A673 (cell line): ENCODE measurements around the gene KANSL1. TPM values are rescaled to one million over a fixed set of nuclear protein-coding genes. Genes with fewer than 3 reads are reported as not detected.

Experiments used
- BruUV-seq: library from RNA; stranded (reverse); fragments of 400-500 nt; replicated peaks from 2 replicates; lab custom pipeline; 2021; lab: Mats Ljungman, UMichigan
- CTCF ChIA-PET: fragments of 300-600 bp; sonication (Branson Sonifier 250); formaldehyde crosslinking; loops from one replicate; lab custom pipeline; 2022; ENCODE audit warnings: antibody characterized with exemption; lab: Charles Lee
- POLR2A ChIA-PET: fragments of 300-600 bp; sonication (Branson Sonifier 250); formaldehyde crosslinking; loops from one replicate; lab custom pipeline; 2022; ENCODE audit warnings: antibody characterized with exemption; ENCODE audit not compliant: low non-redundant PET; lab: Charles Lee
- DNase-seq: peaks from one replicate; pipeline ENCODE4 v3.0.0-alpha.2; 2015; ENCODE audit warnings: low spot score
- H3K27ac ChIP-seq: fragments of 200-600 bp; sonication (generic); 2 replicates; pipeline ENCODE4 v1.5.1; 2016; ENCODE audit warnings: mixed run types, low read depth, mild to moderate bottlenecking, mixed read lengths, antibody characterized with exemption, low read length; ENCODE audit not compliant: poor library complexity, severe bottlenecking
- H3K27me3 ChIP-seq: fragments of 200-600 bp; sonication (generic); replicated peaks from 2 replicates; pipeline ENCODE4 v1.6.1; 2017; ENCODE audit warnings: mixed run types, low read depth, mild to moderate bottlenecking, mixed read lengths, antibody characterized with exemption, low read length; ENCODE audit not compliant: insufficient read depth, poor library complexity
- H3K36me3 ChIP-seq: fragments of 200-600 bp; sonication (generic); 2 replicates; pipeline ENCODE4 v1.6.1; 2016; ENCODE audit warnings: mixed run types, mild to moderate bottlenecking, mixed read lengths, antibody characterized with exemption, low read length; ENCODE audit not compliant: insufficient read depth, poor library complexity, severe bottlenecking
- H3K4me1 ChIP-seq: fragments of 200-600 bp; sonication (generic); 2 replicates; pipeline ENCODE4 v1.6.1; 2017; ENCODE audit warnings: mixed run types, mild to moderate bottlenecking, mixed read lengths, antibody characterized with exemption, low read length; ENCODE audit not compliant: insufficient read depth, poor library complexity, severe bottlenecking
- H3K4me3 ChIP-seq: fragments of 200-600 bp; sonication (generic); 2 replicates; pipeline ENCODE4 v1.5.1; 2016; ENCODE audit warnings: low read depth, mixed run types, mild to moderate bottlenecking, mixed read lengths, low read length; ENCODE audit not compliant: poor library complexity, severe bottlenecking
- H3K9me3 ChIP-seq: fragments of 200-600 bp; sonication (generic); 2 replicates; pipeline ENCODE4 v1.6.1; 2016; ENCODE audit warnings: mixed run types, low read depth, mild to moderate bottlenecking, mixed read lengths, antibody characterized with exemption, low read length; ENCODE audit not compliant: poor library complexity, severe bottlenecking
- CTCF ChIP-seq: fragments of 300-800, 200-600 bp; sonication (generic); conservative IDR thresholded peaks from 2 replicates; pipeline ENCODE4 v1.5.1; 2017; ENCODE audit warnings: low read depth, mild to moderate bottlenecking, antibody characterized with exemption, low read length, moderate library complexity, mixed read lengths
- EZH2 ChIP-seq: fragments of 200-600 bp; sonication (generic); IDR thresholded peaks from 2 replicates; pipeline ENCODE4 v1.6.1; 2017; ENCODE audit warnings: borderline replicate concordance, low read depth, mild to moderate bottlenecking, mixed read lengths, antibody characterized with exemption, low read length; ENCODE audit not compliant: poor library complexity, severe bottlenecking
- intact Hi-C: fragments of 100-400 bp; cut with micrococcal nuclease; formaldehyde crosslinking; loops from one replicate; pipeline ENCODE4 v1.10.0; 2022; ENCODE audit not compliant: unreplicated experiment
- total RNA-seq: library from RNA; stranded (reverse); gene quantifications from 2 replicates; pipeline ENCODE4 v1.2.3, GENCODE V29; 2021

The KANSL1 gene
- total RNA-seq, 1 experiment from 2014 or later, result 64.9 TPM

- POLR2A ChIA-PET, result no interaction called here
- no peaks in the 10 kb centered on the region for H3K9me3 ChIP-seq
- no peak for DNase-seq
- no peak overlapping the region for H3K27ac ChIP-seq
- no peak overlapping the region for H3K4me3 ChIP-seq
- BruUV-seq, result no TSS peak
- intact Hi-C loops, result no loop called here
- CTCF ChIA-PET, result no interaction called here
- TF ChIP-seq EZH2, result no peak
- H3K27me3 ChIP-seq, result no peaks in the 10 kb centered on the region
- H3K4me1 ChIP-seq, result no peaks in the 10 kb centered on the region
- peaks cover 56% of the 10 kb centered on the region for H3K36me3 ChIP-seq
Measured at GRCh38 chr17:46038937-46039336, 154.3 kb downstream of the KANSL1 start.

DNA sequence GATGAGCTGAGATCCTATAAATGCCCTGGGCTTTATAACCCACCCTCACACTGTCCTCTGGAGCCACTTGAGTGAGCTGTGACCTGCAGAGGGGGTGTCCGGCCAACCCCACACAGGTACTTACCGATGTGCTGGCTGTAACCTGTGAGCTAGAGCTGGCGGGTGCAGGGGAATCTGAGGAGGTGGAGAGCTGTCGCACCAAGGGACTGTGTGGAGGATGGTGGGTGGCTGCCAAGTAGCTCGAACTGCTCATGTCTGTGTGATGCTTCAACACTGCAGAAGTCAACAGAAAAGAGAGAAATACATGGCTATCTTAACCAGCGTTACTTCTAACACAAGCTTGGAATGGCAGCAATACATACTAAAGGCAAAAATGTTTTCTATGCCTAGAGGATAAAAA lies 154.8 kb downstream of the KANSL1 start:
- no peaks in the 10 kb centered on the region for H3K9me3 ChIP-seq
- BruUV-seq, result no TSS peak
- no peaks in the 10 kb centered on the region for H3K27me3 ChIP-seq
- DNase-seq, result no peak
- H3K4me1 ChIP-seq, result no peaks in the 10 kb centered on the region
- TF ChIP-seq CTCF (no peak), EZH2 (no peak)
- CTCF ChIA-PET, result no interaction called here
- POLR2A ChIA-PET, result no interaction called here
- peaks cover 60% of the 10 kb centered on the region for H3K36me3 ChIP-seq
- no peak overlapping the region for H3K4me3 ChIP-seq
- intact Hi-C loops, result no loop called here
- no peak overlapping the region for H3K27ac ChIP-seq

DNA sequence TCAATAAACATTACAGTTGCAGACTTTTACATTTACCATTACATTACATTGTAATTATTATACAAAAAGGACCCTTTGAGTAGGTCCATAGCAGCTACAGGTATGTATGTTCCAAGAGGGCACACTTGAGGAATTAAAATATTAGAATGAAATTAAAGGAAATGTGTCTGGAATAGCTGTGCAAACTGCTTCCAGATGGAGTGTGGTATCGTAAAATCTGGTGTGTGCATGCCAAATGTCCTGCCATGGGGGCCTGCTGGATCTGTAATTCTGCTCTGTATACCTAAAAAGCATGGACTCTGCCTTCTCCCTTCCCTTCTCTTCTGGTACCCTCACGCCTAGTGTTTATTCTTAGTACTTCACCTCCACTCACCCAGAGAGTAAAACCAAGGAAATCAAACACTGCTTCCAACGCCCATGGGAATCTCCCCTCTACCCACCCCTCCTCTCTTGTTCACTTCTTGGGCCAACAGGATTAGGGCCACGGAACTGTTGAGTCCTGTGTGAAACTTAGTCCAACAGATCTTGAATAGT lies 155.4 kb downstream of the KANSL1 start:
- Histone ChIP-seq H3K36me3 (peaks cover 59% of the 10 kb centered on the region), H3K9me3 (no peaks in the 10 kb centered on the region), H3K27ac (no peak overlapping the region), H3K27me3 (no peaks in the 10 kb centered on the region), H3K4me3 (no peak overlapping the region), H3K4me1 (no peaks in the 10 kb centered on the region)
- ChIA-PET CTCF (no interaction called here), POLR2A (no interaction called here)
- DNase-seq, result no peak
- no TSS peak for BruUV-seq
- intact Hi-C loops, result no loop called here
- TF ChIP-seq CTCF, result no peak
- TF ChIP-seq EZH2, result no peak

- DNase-seq, result no peak
- no peaks in the 10 kb centered on the region for H3K9me3 ChIP-seq
- peaks cover 60% of the 10 kb centered on the region for H3K36me3 ChIP-seq
- H3K27ac ChIP-seq, result no peak overlapping the region
- CTCF ChIA-PET, result no interaction called here
- no peaks in the 10 kb centered on the region for H3K27me3 ChIP-seq
- no peak for TF ChIP-seq CTCF
- TF ChIP-seq EZH2, result no peak
- H3K4me1 ChIP-seq, result no peaks in the 10 kb centered on the region
- no peak overlapping the region for H3K4me3 ChIP-seq
- POLR2A ChIA-PET, result no interaction called here
- intact Hi-C loops, result no loop called here
- no TSS peak for BruUV-seq
Measured at GRCh38 chr17:46036491-46036890, 156.7 kb downstream of the KANSL1 start.
